NK-92 (cell line): ENCODE results near the gene MACROD2.

Experiments
- DNase-seq: peaks from one replicate; lab custom pipeline; 2025; ENCODE audit not compliant: unreplicated experiment; lab: John Stamatoyannopoulos, UW

Gene MACROD2

GRCh38 chr20:14570811-14571210 is 575.5 kb downstream of the MACROD2 start:
- no peak for DNase-seq

- DNase-seq, result no peak
Observed at GRCh38 chr20:14573676-14574075, 578.4 kb downstream of the MACROD2 start.

- DNase-seq, result no peak
Observed at GRCh38 chr20:14576196-14576877, 581.0 kb downstream of the MACROD2 start.

GRCh38 chr20:14580418-14581074 is 585.2 kb downstream of the MACROD2 start:
- DNase-seq, result no peak

GRCh38 chr20:14581731-14582130 is 586.4 kb downstream of the MACROD2 start:
- no peak for DNase-seq

GRCh38 chr20:14582855-14583254 is 587.5 kb downstream of the MACROD2 start:
- no peak for DNase-seq

GRCh38 chr20:14583413-14583812 is 588.1 kb downstream of the MACROD2 start:
- DNase-seq, result no peak

GRCh38 chr20:14589383-14589782 is 594.1 kb downstream of the MACROD2 start:
- no peak for DNase-seq

- no peak for DNase-seq
Observed at GRCh38 chr20:14595051-14595450, 599.7 kb downstream of the MACROD2 start.

- no peak for DNase-seq
Observed at GRCh38 chr20:14597206-14597715, 601.9 kb downstream of the MACROD2 start.

GRCh38 chr20:14599613-14600012 is 604.3 kb downstream of the MACROD2 start:
- no peak for DNase-seq

- DNase-seq, result no peak
Observed at GRCh38 chr20:14600527-14600926, 605.2 kb downstream of the MACROD2 start.

- no peak for DNase-seq
Observed at GRCh38 chr20:14604143-14604542, 608.8 kb downstream of the MACROD2 start.

GRCh38 chr20:14609328-14610221 is 614.3 kb downstream of the MACROD2 start:
- no peak for DNase-seq

- no peak for DNase-seq
Observed at GRCh38 chr20:14611479-14611878, 616.2 kb downstream of the MACROD2 start.

GRCh38 chr20:14612391-14612790 is 617.1 kb downstream of the MACROD2 start:
- DNase-seq, result no peak

GRCh38 chr20:14616003-14616402 is 620.7 kb downstream of the MACROD2 start:
- DNase-seq, result no peak

GRCh38 chr20:14617123-14617522 is 621.8 kb downstream of the MACROD2 start:
- DNase-seq, result no peak

GRCh38 chr20:14619411-14619810 is 624.1 kb downstream of the MACROD2 start:
- DNase-seq, result no peak

GRCh38 chr20:14622796-14623195 is 627.5 kb downstream of the MACROD2 start:
- DNase-seq, result no peak

GRCh38 chr20:14631011-14631410 is 635.7 kb downstream of the MACROD2 start:
- no peak for DNase-seq

- no peak for DNase-seq
Observed at GRCh38 chr20:14632906-14633305, 637.6 kb downstream of the MACROD2 start.
